Spinal cord (tissue), 10 donors: Measurements from ENCODE around the gene BRMS1L. TPM values are rescaled to one million over a fixed set of nuclear protein-coding genes. Genes with fewer than 3 reads are reported as not detected.
"Not testable (repeated sequence)": the region's sequence is repeated elsewhere in the genome, so short reads cannot be mapped to it uniquely, and the experiment has no call there.

Experiments used
- DNase-seq, 6 donors: peaks; one replicate each; pipeline versions ENCODE4 v3.0.0 to v3.0.0-alpha.2; 2013 to 2015; ENCODE audit warnings: low spot score in 6 of 6, low read depth in 4 of 6
- H3K27ac ChIP-seq: one replicate; pipeline ENCODE4 v1.5.1; 2013; ENCODE audit warnings: low read depth, low read length, control low read depth
- H3K27me3 ChIP-seq: one replicate; pipeline ENCODE4 v1.6.1; 2013; ENCODE audit warnings: low read length; ENCODE audit not compliant: control insufficient read depth, insufficient read depth
- H3K36me3 ChIP-seq: one replicate; pipeline ENCODE4 v1.6.1; 2013; ENCODE audit warnings: low read length; ENCODE audit not compliant: control insufficient read depth, insufficient read depth
- H3K4me1 ChIP-seq: one replicate; pipeline ENCODE4 v1.6.1; 2013; ENCODE audit warnings: low read length; ENCODE audit not compliant: control insufficient read depth, insufficient read depth
- H3K4me3 ChIP-seq: one replicate; pipeline ENCODE4 v1.5.1; 2013; ENCODE audit warnings: low read depth, low read length, control low read depth
- H3K9me3 ChIP-seq: one replicate; pipeline ENCODE4 v1.6.1; 2013; ENCODE audit warnings: low read length; ENCODE audit not compliant: control insufficient read depth, insufficient read depth
- WGBS: methylation state at CpG from one replicate; pipeline ENCODE4 v1.1.5; 2013; ENCODE audit warnings: missing lambda C conversion rate; ENCODE audit not compliant: insufficient coverage; 5-methylcytosine and 5-hydroxymethylcytosine counted together
- polyA plus RNA-seq, 2 donors: library from polyadenylated mRNA; unstranded; fragments of 120-200 nt; gene quantifications; one replicate each; pipeline ENCODE4 v1.2.1, GENCODE V29; 2013; ENCODE audit not compliant: insufficient read length in 2 of 2
- total RNA-seq, 2 donors: library from RNA; depleted of rRNA in 1 of 2; stranded (reverse); fragments of 120-200 nt in 1 of 2; fragments of >200 nt in 1 of 2; gene quantifications; one replicate each; pipeline versions ENCODE4 v1.2.3 to v1.2.4, GENCODE V29; 2013 to 2014
- donor health status: healthy.

Gene BRMS1L
- total and polyA plus RNA-seq, 4 donors: 9.8 to 25.9 (median 22.0) TPM

DNA sequence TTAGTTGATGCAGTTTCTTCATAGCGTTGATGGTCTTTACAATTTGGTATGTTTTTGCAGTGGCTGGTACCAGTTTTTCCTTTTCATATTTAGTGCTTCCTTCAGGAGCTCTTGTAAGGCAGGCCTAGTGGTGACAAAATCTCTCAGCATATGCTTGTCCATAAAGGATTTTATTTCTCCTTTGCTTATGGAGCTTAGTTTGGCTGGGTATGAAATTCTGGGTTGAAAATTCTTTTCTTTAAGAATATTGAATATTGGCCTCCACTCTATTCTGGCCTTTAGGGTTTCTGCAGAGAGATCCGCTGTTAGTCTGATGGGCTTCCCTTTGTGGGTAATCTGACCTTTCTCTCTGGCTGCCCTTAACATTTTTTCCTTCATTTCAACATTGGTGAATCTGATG, 16.1 kb downstream of the BRMS1L start:
- not testable (repeated sequence) for H3K4me3 ChIP-seq, DNase-seq, H3K27ac ChIP-seq, H3K4me1 ChIP-seq, H3K9me3 ChIP-seq, H3K27me3 ChIP-seq
- WGBS: no CpG with 5 or more reads among the region's 2 CpGs
- H3K36me3 ChIP-seq: peaks cover 20% of the 10 kb centered on the region

DNA sequence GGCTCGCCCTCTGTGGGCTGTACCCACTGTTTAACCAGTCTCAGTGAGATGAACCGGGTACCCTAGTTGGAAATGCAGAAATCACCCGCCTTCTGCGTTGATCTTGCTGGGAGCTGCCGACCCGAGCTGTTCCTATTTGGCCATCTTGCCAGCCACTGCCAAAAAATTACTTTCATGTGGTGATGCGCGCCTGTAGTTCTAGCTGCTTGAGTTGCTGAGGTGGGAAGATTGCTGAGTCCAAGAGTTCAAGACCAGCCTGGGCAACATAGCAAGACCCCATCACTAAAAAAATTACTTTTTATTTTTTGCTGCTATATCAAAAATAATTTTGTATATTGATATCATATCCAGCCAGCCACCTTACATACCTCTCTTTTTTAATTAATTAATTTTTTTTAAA, 18.4 kb downstream of the BRMS1L start:
- no peaks in the 10 kb centered on the region for H3K27me3 ChIP-seq
- DNase-seq: no peak
- H3K4me1 ChIP-seq: no peaks in the 10 kb centered on the region
- H3K4me3 ChIP-seq: no peak overlapping the region
- H3K9me3 ChIP-seq: peaks cover 2% of the 10 kb centered on the region
- no peak overlapping the region for H3K27ac ChIP-seq
- peaks cover 14% of the 10 kb centered on the region for H3K36me3 ChIP-seq
- WGBS: 100% methylated on average over 6 of the region's 8 CpGs

- no CpG with 5 or more reads among the region's 2 CpGs for WGBS
- Histone ChIP-seq H3K4me1 (no peaks in the 10 kb centered on the region), H3K4me3 (no peak overlapping the region), H3K36me3 (peaks cover 12% of the 10 kb centered on the region), H3K9me3 (peaks cover 3% of the 10 kb centered on the region), H3K27me3 (no peaks in the 10 kb centered on the region), H3K27ac (no peak overlapping the region)
- no peak for DNase-seq
Measured at GRCh38 chr14:35847636-35848035, 21.5 kb downstream of the BRMS1L start.

DNA sequence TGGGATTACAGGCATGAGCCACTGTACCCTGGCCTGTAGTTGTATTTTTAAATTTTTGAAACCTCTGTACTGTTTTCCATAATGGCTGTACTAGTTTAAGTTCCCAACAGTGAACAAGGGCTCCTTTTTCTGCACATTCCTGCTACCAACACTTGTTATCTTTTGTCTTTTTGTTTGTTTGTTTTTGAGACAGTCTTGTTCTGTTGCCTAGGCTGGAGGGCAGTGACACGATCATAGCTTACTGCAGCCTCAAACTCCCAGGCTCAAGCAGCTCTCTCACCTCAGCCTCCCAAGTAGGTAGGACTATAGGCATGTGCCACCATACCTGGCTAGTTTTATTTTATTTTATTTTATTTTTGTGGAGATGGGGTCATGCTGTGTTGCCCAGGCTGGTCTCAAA, 23.0 kb downstream of the BRMS1L start:
- no peak overlapping the region for H3K27ac ChIP-seq
- H3K36me3 ChIP-seq: peaks cover 10% of the 10 kb centered on the region
- no peak overlapping the region for H3K4me3 ChIP-seq
- no peak for DNase-seq
- no peaks in the 10 kb centered on the region for H3K4me1 ChIP-seq
- WGBS: no CpG with 5 or more reads among the region's 1 CpG
- H3K9me3 ChIP-seq: peaks cover 3% of the 10 kb centered on the region
- no peaks in the 10 kb centered on the region for H3K27me3 ChIP-seq

DNA sequence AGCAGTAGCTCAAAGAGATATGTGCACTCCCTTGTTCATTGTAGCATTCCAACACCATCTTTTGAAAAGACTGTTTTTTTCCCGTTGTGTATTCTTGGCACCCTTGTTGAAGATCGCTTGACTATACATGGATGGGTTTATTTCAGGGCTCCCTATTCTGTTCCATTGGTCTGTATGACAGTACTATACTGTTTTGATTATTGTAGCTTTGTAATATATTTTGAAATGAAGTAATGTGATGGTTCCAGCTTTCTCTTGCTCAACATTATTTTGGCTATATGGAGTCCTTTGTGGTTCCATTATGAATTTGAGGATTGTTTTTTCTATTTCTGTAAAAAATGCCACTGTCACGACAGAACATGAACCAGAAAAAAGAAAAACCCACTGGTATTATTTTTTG, 25.7 kb downstream of the BRMS1L start:
- Histone ChIP-seq H3K27me3 (no peaks in the 10 kb centered on the region), H3K4me3 (no peak overlapping the region), H3K4me1 (no peaks in the 10 kb centered on the region), H3K27ac (no peak overlapping the region), H3K9me3 (peaks cover 3% of the 10 kb centered on the region), H3K36me3 (peaks cover 7% of the 10 kb centered on the region)
- no peak for DNase-seq
- WGBS: no CpG with 5 or more reads among the region's 3 CpGs

DNA sequence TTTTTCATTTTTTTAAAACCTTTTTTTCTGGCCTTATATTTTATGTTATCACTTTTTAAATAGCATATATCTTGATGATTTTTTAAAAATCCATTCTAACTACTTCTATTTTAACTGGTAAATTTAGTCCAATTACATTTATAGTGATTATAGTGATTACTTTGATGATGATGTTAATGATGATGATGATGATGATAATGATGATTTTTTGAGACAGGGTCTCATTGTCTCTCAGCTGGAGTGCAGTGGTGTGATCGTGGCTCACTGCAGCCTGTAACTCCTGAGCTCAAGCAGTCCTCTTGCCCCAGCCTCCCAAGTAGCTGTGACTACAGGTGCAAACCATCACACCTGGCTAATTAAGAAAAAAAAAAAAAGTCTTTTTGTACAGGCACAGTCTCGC, 27.1 kb downstream of the BRMS1L start:
- DNase-seq: no peak
- 82% methylated on average over 1 of the region's 2 CpGs for WGBS
- peaks cover 2% of the 10 kb centered on the region for H3K36me3 ChIP-seq
- no peak overlapping the region for H3K4me3 ChIP-seq
- no peaks in the 10 kb centered on the region for H3K4me1 ChIP-seq
- no peaks in the 10 kb centered on the region for H3K27me3 ChIP-seq
- no peak overlapping the region for H3K27ac ChIP-seq
- H3K9me3 ChIP-seq: peaks cover 3% of the 10 kb centered on the region

DNA sequence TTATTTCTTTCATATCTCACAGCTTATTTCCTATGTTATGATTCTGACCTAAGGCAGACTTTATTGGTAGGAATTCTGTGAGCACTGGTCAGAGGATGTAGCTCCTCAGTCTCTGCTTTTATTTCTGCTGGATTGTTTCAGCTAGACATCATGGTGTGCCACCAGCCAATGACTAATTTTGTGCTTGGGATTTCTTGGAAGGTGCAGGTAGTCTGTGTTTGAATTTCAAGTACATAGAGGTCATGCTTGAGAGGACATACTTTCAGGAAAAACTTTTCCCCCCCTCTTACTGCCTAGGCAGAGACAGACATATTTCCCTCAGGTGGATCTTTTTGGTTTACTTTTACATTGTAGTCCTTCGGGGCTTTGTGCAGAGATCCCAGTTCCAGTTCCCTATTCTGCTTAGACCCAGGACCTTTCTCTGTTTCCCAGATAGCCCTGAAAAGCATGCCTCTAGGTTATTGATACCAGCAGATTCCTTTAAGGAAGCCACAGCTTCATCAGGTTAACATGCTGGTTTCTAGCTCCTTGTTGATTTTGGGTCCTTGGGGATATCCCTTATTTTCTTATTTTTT, 28.6 kb downstream of the BRMS1L start:
- WGBS: 83% methylated on average over 1 of the region's 1 CpG
- DNase-seq: no peak
- no peaks in the 10 kb centered on the region for H3K27me3 ChIP-seq

GRCh38 chr14:35855876-35856481, 29.8 kb downstream of the BRMS1L start:
- Histone ChIP-seq H3K27ac (no peak overlapping the region), H3K9me3 (peaks cover 3% of the 10 kb centered on the region), H3K27me3 (no peaks in the 10 kb centered on the region), H3K4me3 (no peak overlapping the region), H3K4me1 (no peaks in the 10 kb centered on the region), H3K36me3 (peaks cover 10% of the 10 kb centered on the region)
- DNase-seq: no peak
- WGBS: 45% methylated on average over 2 of the region's 6 CpGs

More for the DNA sequence above, 28.6 kb downstream of the BRMS1L start:
- Histone ChIP-seq H3K4me1 (no peaks in the 10 kb centered on the region), H3K9me3 (peaks cover 3% of the 10 kb centered on the region), H3K4me3 (no peak overlapping the region), H3K36me3 (peaks cover 10% of the 10 kb centered on the region), H3K27ac (no peak overlapping the region)

GRCh38 chr14:35858521-35859209, 32.5 kb downstream of the BRMS1L start:
- Histone ChIP-seq H3K27me3 (no peaks in the 10 kb centered on the region), H3K27ac (no peak overlapping the region), H3K4me3 (no peak overlapping the region), H3K4me1 (no peaks in the 10 kb centered on the region), H3K9me3 (no peaks in the 10 kb centered on the region), H3K36me3 (peaks cover 7% of the 10 kb centered on the region)
- 100% methylated on average over 4 of the region's 7 CpGs for WGBS
- DNase-seq: no peak
